Liver (tissue), 4 donors: ENCODE results near the gene CTXN3. TPM values are rescaled to one million over a fixed set of nuclear protein-coding genes. Genes with fewer than 3 reads are reported as not detected.

ENCODE experiments used
- polyA plus RNA-seq, 2 donors: library from polyadenylated mRNA; stranded (reverse) in 1 of 2; unstranded in 1 of 2; fragments of 200-250 nt in 1 of 2; fragments of >200 nt in 1 of 2; fragmentation: Nextera tagmentation in 1 of 2; extraction: Ambion mirVana in 1 of 2; gene quantifications; one replicate each; pipeline versions ENCODE4 v1.2.1 to v1.2.3, GENCODE V29; 2013 to 2015
- total RNA-seq, 2 donors: library from RNA; depleted of rRNA; stranded (reverse); fragments of >200 nt; gene quantifications; one replicate each; pipeline ENCODE4 v1.2.3, GENCODE V29; 2014
- donor health status: healthy.
- donor health status: healthy.
- donor health status: healthy.

The CTXN3 gene
- total and polyA plus RNA-seq, 4 donors: not detected

Other genes starting within 250 kb of the CTXN3 start
- gene PRRC1, start 131.4 kb upstream of the CTXN3 start, total RNA-seq: 10 to 100 TPM; 29.7 to 44.1 TPM
- gene PRRC1, start 131.4 kb upstream of the CTXN3 start, polyA plus RNA-seq: 10 to 100 TPM; 19.6 to 21.4 TPM
- gene CCDC192, start 54.3 kb downstream of the CTXN3 start, total RNA-seq: not detected
- gene CCDC192, start 54.3 kb downstream of the CTXN3 start, polyA plus RNA-seq: not detected